ENCODE data around the gene ATP6V1G2.
A peak's percentile ranks its signal among the peaks of the same experiment; 100 is the strongest.

ATP6V1G2 gene

DNA sequence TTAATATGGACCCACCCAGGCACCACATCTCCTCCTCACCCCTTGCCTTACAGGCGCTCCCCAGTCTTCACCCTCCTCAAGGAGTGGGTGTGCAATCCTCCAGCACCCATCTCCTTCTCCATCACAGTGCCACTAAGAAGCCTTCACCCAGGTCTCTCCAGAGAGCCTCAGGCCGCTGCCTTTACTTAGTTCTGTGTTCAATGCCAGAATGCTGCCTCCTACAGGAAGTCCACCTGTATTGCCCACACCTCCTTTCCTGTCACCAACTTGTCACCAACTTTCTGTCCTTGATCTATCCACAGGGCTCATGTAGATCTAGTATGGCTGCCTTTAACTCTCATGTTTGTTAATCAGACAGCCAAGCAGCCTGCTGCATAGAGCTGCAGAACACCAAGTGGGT lies 39.1 kb upstream of the ATP6V1G2 start:
- Histone ChIP-seq H3K4me2 (ENCODE audit: low read length) (peak overlapping the region; percentile 52), H4K20me1 (ENCODE audit: control insufficient read depth, insufficient read depth, low read depth, low read length) (no peaks in the 10 kb centered on the region), H3K4me3 (ENCODE audit: low read length) (0 out of 2 replicates have a peak overlapping the region, but pooled peaks have one; percentile 8), H3K9me2 (replicated peaks; ENCODE audit: control insufficient read depth, low read length) (no peaks in the 10 kb centered on the region), H3K27ac (ENCODE audit: low read depth, low read length) (peak overlapping the region; percentile 19), H3K4me1 (ENCODE audit: control insufficient read depth, low read length) (peaks cover 56% of the 10 kb centered on the region), H3K27me3 (ENCODE audit: control insufficient read depth, low read length) (peaks cover 20% of the 10 kb centered on the region), H3K79me2 (ENCODE audit: control insufficient read depth, low read length) (no peaks in the 10 kb centered on the region), H3K9me3 (ENCODE audit: control insufficient read depth, insufficient read depth, low read length) (no peaks in the 10 kb centered on the region), H3K36me3 (ENCODE audit: control insufficient read depth, low read length) (no peaks in the 10 kb centered on the region), H3F3A (ENCODE audit: control insufficient read depth, insufficient read depth) (peaks cover 13% of the 10 kb centered on the region)
- TF ChIP-seq EZH2phosphoT487 (IDR thresholded peaks at IDR 0.05; ENCODE audit: borderline replicate concordance, low read length): no peak
- TF ChIP-seq CTCF (IDR thresholded peaks at IDR 0.05; ENCODE audit: low read depth, low read length, poor library complexity, severe bottlenecking): peak; percentile 85

DNA sequence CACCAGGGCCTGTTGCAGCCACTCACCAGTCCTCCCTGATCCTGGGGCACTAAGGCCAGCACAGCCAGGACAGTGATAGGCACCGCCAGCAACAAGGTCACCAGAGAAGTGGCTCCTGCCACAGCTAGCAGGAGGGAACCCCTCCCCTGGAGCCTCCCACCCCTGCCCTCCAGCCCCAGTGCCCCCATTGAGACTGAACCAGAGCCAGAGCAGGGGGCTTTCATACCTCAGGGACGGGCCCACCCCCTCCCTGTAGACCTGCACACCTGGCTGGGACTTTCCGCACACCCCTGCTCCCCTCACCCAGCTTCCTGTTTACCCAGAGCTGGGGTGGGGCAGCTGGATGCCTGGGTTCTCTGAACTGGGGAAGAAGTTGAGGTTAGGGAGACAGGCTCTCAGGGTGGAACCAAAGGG lies 35.8 kb upstream of the ATP6V1G2 start, which contains the start of gene LTB:
LTB (minus strand) TSS at position 195 of the 414 bp plus-strand sequence; CDS start at position 188, 7 bp downstream.
- H3K4me2 ChIP-seq (ENCODE audit: low read length): peak within 1 kb of the TSS; percentile 92
- H3K9me3 ChIP-seq (ENCODE audit: control insufficient read depth, insufficient read depth, low read length): no peaks in the 10 kb centered on the region
- H3K4me3 ChIP-seq (ENCODE audit: low read length): peak within 1 kb of the TSS; percentile 84
- H3K27ac ChIP-seq (ENCODE audit: low read depth, low read length): no peak within 1 kb of the TSS
- TF ChIP-seq EZH2phosphoT487 (IDR thresholded peaks at IDR 0.05; ENCODE audit: borderline replicate concordance, low read length) (no peak), CTCF (IDR thresholded peaks at IDR 0.05; ENCODE audit: low read depth, low read length, poor library complexity, severe bottlenecking) (no peak)
- H3F3A ChIP-seq (ENCODE audit: control insufficient read depth, insufficient read depth): peaks cover 10% of the 10 kb centered on the region
- H3K27me3 ChIP-seq (ENCODE audit: control insufficient read depth, low read length): peaks cover 43% of the 10 kb centered on the region
- H3K36me3 ChIP-seq (ENCODE audit: control insufficient read depth, low read length): no peaks in the 10 kb centered on the region
- H3K4me1 ChIP-seq (ENCODE audit: control insufficient read depth, low read length): peaks cover 62% of the 10 kb centered on the region
- no peaks in the 10 kb centered on the region for H4K20me1 ChIP-seq (ENCODE audit: control insufficient read depth, insufficient read depth, low read depth, low read length)
- no peaks in the 10 kb centered on the region for H3K79me2 ChIP-seq (ENCODE audit: control insufficient read depth, low read length)
- H3K9me2 ChIP-seq (replicated peaks; ENCODE audit: control insufficient read depth, low read length): no peaks in the 10 kb centered on the region

GRCh38 chr6:31581434-31582229 lies 35.2 kb upstream of the ATP6V1G2 start:
- no peaks in the 10 kb centered on the region for H3K9me2 ChIP-seq (replicated peaks; ENCODE audit: control insufficient read depth, low read length)
- H3K4me1 ChIP-seq (ENCODE audit: control insufficient read depth, low read length): peaks cover 62% of the 10 kb centered on the region
- TF ChIP-seq CTCF (IDR thresholded peaks at IDR 0.05; ENCODE audit: low read depth, low read length, poor library complexity, severe bottlenecking): no peak
- TF ChIP-seq EZH2phosphoT487 (IDR thresholded peaks at IDR 0.05; ENCODE audit: borderline replicate concordance, low read length): no peak
- H3F3A ChIP-seq (ENCODE audit: control insufficient read depth, insufficient read depth): peaks cover 10% of the 10 kb centered on the region
- H3K4me3 ChIP-seq (ENCODE audit: low read length): peak overlapping the region; percentile 84
- H3K4me2 ChIP-seq (ENCODE audit: low read length): peak overlapping the region; percentile 92
- no peak overlapping the region for H3K27ac ChIP-seq (ENCODE audit: low read depth, low read length)
- no peaks in the 10 kb centered on the region for H4K20me1 ChIP-seq (ENCODE audit: control insufficient read depth, insufficient read depth, low read depth, low read length)
- H3K9me3 ChIP-seq (ENCODE audit: control insufficient read depth, insufficient read depth, low read length): no peaks in the 10 kb centered on the region
- no peaks in the 10 kb centered on the region for H3K36me3 ChIP-seq (ENCODE audit: control insufficient read depth, low read length)
- no peaks in the 10 kb centered on the region for H3K79me2 ChIP-seq (ENCODE audit: control insufficient read depth, low read length)
- peaks cover 49% of the 10 kb centered on the region for H3K27me3 ChIP-seq (ENCODE audit: control insufficient read depth, low read length)
